Measurements from ENCODE around the gene OTOP3. TPM values are rescaled to one million over a fixed set of nuclear protein-coding genes. Genes with fewer than 3 reads are reported as not detected.

Gene OTOP3
- total RNA-seq, 1 experiment from 2014 or later, result not detected

DNA sequence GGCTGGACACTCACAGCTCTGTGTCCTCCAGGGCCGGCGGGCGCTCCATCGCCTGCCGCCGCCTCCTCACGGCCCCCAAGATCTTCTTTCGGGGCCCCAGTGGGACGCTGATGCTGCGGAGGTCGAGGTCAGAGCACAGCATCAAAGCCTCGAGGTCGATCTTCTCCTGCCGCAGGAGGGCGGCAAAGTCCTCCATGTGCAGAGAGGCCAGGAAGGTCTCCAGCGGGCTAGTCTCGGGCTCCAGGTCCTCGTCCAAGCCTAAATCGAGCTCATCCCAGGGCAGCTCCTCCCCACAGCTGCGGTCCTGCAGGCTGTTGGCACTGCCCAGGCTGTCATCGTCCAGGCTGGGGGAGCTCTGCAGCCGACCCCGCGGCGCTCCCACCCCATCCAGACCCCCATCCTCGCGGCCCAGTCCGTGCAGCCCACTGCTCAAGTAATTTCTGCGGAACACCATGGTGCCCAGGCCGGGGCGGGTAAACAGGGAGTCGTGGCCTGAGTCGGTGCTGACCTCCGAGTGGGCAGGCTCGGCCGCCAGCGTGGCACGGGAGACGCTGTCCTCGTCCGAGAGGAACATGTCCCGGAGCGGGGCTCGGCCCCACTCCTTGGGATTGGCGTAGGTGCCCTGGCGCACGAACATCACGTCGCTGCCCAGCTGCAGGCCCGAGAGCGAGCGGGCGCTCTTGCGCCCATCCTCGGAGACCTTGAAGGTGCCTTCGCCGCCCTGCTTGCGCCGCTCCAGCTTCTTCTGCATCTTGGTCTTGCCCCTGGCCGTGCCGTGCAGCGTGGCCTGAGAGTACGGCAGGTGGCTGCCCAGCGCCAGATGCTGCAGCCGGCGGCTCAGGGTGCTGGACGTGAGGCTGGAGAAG is 16.0 kb upstream of the OTOP3 start:
- no peak overlapping the region for H2BK120ac ChIP-seq (ENCODE audit: low read depth, low read length, poor library complexity, severe bottlenecking)
- no peak overlapping the region for H3K4ac ChIP-seq (ENCODE audit: low read depth, low read length)
- peak; percentile 86 for DNase-seq
- no peak overlapping the region for H3K23ac ChIP-seq (ENCODE audit: insufficient read length, low read depth, low read length)
- H3K23me2 ChIP-seq (ENCODE audit: insufficient read length, low read depth, low read length, poor library complexity, severe bottlenecking), result peaks cover 5% of the 10 kb centered on the region
- H4K20me1 ChIP-seq (ENCODE audit: control insufficient read depth, insufficient read depth, insufficient read length), result no peaks in the 10 kb centered on the region
- no peak overlapping the region for H3K14ac ChIP-seq (ENCODE audit: insufficient read depth, low read length)
- H2BK5ac ChIP-seq (ENCODE audit: insufficient read length, low read length), result no peak overlapping the region
- H3K4me2 ChIP-seq (ENCODE audit: insufficient read depth, insufficient read length, low read length), result no peak overlapping the region
- no peak overlapping the region for H3K56ac ChIP-seq (ENCODE audit: insufficient read length, low read depth, low read length)
- TF ChIP-seq, protein P1, sequence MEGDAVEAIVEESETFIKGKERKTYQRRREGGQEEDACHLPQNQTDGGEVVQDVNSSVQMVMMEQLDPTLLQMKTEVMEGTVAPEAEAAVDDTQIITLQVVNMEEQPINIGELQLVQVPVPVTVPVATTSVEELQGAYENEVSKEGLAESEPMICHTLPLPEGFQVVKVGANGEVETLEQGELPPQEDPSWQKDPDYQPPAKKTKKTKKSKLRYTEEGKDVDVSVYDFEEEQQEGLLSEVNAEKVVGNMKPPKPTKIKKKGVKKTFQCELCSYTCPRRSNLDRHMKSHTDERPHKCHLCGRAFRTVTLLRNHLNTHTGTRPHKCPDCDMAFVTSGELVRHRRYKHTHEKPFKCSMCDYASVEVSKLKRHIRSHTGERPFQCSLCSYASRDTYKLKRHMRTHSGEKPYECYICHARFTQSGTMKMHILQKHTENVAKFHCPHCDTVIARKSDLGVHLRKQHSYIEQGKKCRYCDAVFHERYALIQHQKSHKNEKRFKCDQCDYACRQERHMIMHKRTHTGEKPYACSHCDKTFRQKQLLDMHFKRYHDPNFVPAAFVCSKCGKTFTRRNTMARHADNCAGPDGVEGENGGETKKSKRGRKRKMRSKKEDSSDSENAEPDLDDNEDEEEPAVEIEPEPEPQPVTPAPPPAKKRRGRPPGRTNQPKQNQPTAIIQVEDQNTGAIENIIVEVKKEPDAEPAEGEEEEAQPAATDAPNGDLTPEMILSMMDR (conservative IDR thresholded peaks at IDR 0.05), result peak; percentile 58; the same call in 2 of the 3 replicates
- no peak overlapping the region for H4K8ac ChIP-seq (replicated peaks; ENCODE audit: insufficient read length, low read depth, low read length)
- H2BK20ac ChIP-seq (ENCODE audit: low read depth, low read length, poor library complexity, severe bottlenecking), result no peak overlapping the region
- no peaks in the 10 kb centered on the region for H3K79me2 ChIP-seq (ENCODE audit: insufficient read depth, low read length)
- H2BK12ac ChIP-seq (ENCODE audit: insufficient read length, low read depth, low read length), result no peak overlapping the region
- H3K79me1 ChIP-seq (ENCODE audit: insufficient read depth, low read depth, low read length, poor library complexity, severe bottlenecking), result no peaks in the 10 kb centered on the region
- Mint-ChIP-seq H3K4me3 (0 out of 5 replicates have a peak overlapping the region, but pooled peaks of 1 of the 2 experiments have one; percentile 7), H3K4me1 (peaks cover 18 to 39% of the 10 kb centered on the region in 2 experiments), H3K27me3 (ENCODE audit: low read depth) (peaks cover 52% of the 10 kb centered on the region), H3K27ac (no peak overlapping the region), H3K36me3 (ENCODE audit: insufficient read depth in 1 of 3, low read depth in 3 of 3) (no peaks in the 10 kb centered on the region; a peak in 1 of 7 replicates), H3K9me3 (no peaks in the 10 kb centered on the region)
- no peak overlapping the region for H2BK15ac ChIP-seq (ENCODE audit: low read depth, low read length)
- no peak overlapping the region for H3K9ac ChIP-seq (ENCODE audit: extremely low read depth, insufficient read length, low read length)
- no peak overlapping the region for H3K27ac ChIP-seq (ENCODE audit: insufficient read length, low read depth, low read length)
- no peak overlapping the region for H2AK5ac ChIP-seq (ENCODE audit: insufficient read length, low read length)
- no peaks in the 10 kb centered on the region for H3K4me1 ChIP-seq (ENCODE audit: insufficient read depth, low read length)
- H4K91ac ChIP-seq (ENCODE audit: insufficient read length, low read depth, low read length), result no peak overlapping the region
- H3K18ac ChIP-seq (ENCODE audit: insufficient read length, low read depth, low read length), result no peak overlapping the region
- WGBS (ENCODE audit: extremely low coverage, insufficient read length, low lambda C conversion rate), result no CpG with 5 or more reads among the region's 67 CpGs
- peaks cover 22% of the 10 kb centered on the region for H3K27me3 ChIP-seq (ENCODE audit: insufficient read depth, low read length)
- no peak overlapping the region for H2AFZ ChIP-seq (ENCODE audit: low read length)
- H4K5ac ChIP-seq (ENCODE audit: insufficient read length, low read depth, low read length), result no peak overlapping the region
- no peak overlapping the region for H3T11ph ChIP-seq (ENCODE audit: low read length)
- H3K9me3 ChIP-seq (ENCODE audit: control insufficient read depth, low read depth, low read length), result no peaks in the 10 kb centered on the region

Measured in H9 (cell line).